ENCODE data around the gene YARS1. TPM values are rescaled to one million over a fixed set of nuclear protein-coding genes. Genes with fewer than 3 reads are reported as not detected.
A peak's percentile ranks its signal among the peaks of the same experiment; 100 is the strongest.

YARS1 gene
- total RNA-seq, 1 donor from 2014 or later: 219 TPM

DNA sequence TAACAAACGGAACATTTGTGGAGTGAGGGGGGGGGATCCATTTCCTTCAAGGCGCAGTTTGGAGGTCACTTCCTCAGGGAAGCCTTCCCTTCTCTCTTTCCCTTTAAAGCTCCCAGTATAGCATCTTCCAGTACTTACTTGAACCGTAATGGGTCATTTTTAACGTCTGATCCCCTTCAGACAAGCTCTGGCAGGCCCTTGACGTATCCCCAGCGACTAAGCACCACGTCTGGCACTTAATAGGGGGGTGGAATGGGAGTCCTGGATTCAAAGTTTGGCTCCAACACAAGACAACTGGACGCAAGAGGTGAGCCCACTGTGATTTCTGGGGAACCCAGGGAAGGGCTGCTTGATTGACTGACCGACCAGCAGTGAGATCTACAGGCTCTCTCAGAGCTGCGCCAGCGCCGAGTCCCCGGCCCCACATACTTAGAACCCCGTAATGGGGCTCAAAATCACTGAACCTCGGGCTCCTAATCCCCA, 441 bp downstream of the YARS1 start:
- peaks cover 21% of the 10 kb centered on the region for H3K4me1 Mint-ChIP-seq (ENCODE audit: low read depth, unreplicated experiment)
- FAIRE-seq: no peak

DNA sequence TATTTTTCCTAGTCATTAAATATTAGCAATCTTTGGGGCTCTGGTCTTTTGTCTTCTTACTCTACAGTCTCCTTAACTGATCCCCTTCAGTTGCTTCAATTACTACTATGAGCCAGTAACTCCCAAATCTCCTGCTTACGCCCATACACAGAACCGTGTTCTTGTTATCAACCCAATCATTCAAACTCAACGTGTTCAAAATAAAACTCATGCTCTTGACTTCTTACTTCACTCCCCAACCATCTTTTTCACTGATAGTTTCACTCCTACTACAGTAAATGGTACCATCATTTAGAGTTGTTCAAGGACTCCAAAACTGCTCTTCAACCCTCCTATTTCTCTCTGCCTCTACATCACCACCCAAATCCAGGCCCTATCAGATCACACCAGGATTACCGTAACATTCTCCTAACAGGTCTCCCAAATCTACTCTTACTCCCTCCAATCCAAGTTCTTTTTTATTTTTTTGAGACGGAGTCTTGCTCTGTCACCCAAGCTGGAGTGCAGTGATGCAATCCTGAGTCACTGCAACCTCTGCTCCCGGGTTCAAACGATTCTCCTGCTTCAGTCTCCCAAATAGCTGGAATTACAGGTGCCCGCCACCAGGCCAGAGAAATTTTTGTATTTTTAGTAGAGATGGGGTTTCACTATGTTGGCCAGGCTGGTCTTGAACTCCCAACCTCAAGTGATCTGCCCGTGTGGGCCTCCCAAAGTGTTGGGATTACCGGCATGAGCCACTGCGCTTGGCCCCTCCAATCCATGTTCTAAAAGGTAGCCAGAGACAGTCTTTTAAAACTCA, 3.0 kb downstream of the YARS1 start:
- Mint-ChIP-seq H3K9me3 (ENCODE audit: unreplicated experiment) (no peaks in the 10 kb centered on the region), H3K4me3 (ENCODE audit: unreplicated experiment) (peak overlapping the region; percentile 98)
- peak; percentile 47 for DNase-seq (ENCODE audit: low read depth)

More for the DNA sequence above, 441 bp downstream of the YARS1 start:
- Mint-ChIP-seq H3K4me3 (ENCODE audit: unreplicated experiment) (peak overlapping the region; percentile 98), H3K27ac (ENCODE audit: unreplicated experiment) (peak overlapping the region; percentile 97), H3K9me3 (ENCODE audit: unreplicated experiment) (no peaks in the 10 kb centered on the region), H3K36me3 (ENCODE audit: low read depth, unreplicated experiment) (peaks cover 17% of the 10 kb centered on the region), H3K27me3 (ENCODE audit: low read depth, unreplicated experiment) (no peaks in the 10 kb centered on the region)
- H3K9me3 ChIP-seq (ENCODE audit: insufficient read depth, low read depth, low read length): no peaks in the 10 kb centered on the region
- peaks cover 96% of the 10 kb centered on the region for H3K79me2 ChIP-seq (ENCODE audit: insufficient read depth, low read length)
- H3K4me2 ChIP-seq (ENCODE audit: low read length): peak overlapping the region; percentile 86
- peak overlapping the region; percentile 95 for H3K9ac ChIP-seq (ENCODE audit: low read length)
- peaks cover 37% of the 10 kb centered on the region for H4K20me1 ChIP-seq (ENCODE audit: insufficient read depth, low read length)
- H3K27me3 ChIP-seq (ENCODE audit: insufficient read depth, low read length): no peaks in the 10 kb centered on the region
- H3K4me3 ChIP-seq (ENCODE audit: insufficient read depth, low read depth, low read length): peak overlapping the region; percentile 95
- no peaks in the 10 kb centered on the region for H3K36me3 ChIP-seq (ENCODE audit: insufficient read depth, low read length)
- H3K27ac ChIP-seq (ENCODE audit: low read depth, low read length): peak overlapping the region; percentile 95
- peaks cover 28% of the 10 kb centered on the region for H3K4me1 ChIP-seq (ENCODE audit: insufficient read depth, low read length)
- TF ChIP-seq EZH2 (IDR thresholded peaks at IDR 0.05; ENCODE audit: insufficient read depth, low read length): no peak
- TF ChIP-seq, protein P1, sequence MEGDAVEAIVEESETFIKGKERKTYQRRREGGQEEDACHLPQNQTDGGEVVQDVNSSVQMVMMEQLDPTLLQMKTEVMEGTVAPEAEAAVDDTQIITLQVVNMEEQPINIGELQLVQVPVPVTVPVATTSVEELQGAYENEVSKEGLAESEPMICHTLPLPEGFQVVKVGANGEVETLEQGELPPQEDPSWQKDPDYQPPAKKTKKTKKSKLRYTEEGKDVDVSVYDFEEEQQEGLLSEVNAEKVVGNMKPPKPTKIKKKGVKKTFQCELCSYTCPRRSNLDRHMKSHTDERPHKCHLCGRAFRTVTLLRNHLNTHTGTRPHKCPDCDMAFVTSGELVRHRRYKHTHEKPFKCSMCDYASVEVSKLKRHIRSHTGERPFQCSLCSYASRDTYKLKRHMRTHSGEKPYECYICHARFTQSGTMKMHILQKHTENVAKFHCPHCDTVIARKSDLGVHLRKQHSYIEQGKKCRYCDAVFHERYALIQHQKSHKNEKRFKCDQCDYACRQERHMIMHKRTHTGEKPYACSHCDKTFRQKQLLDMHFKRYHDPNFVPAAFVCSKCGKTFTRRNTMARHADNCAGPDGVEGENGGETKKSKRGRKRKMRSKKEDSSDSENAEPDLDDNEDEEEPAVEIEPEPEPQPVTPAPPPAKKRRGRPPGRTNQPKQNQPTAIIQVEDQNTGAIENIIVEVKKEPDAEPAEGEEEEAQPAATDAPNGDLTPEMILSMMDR (IDR thresholded peaks at IDR 0.05; ENCODE audit: insufficient read depth, low read depth, low read length): no peak
- H2AFZ ChIP-seq (ENCODE audit: low read depth, low read length): peak overlapping the region; percentile 28
- no peak for DNase-seq (ENCODE audit: low read depth)

More for the DNA sequence above, 3.0 kb downstream of the YARS1 start:
- FAIRE-seq: no peak
- Histone ChIP-seq H3K27me3 (ENCODE audit: insufficient read depth, low read length) (no peaks in the 10 kb centered on the region), H4K20me1 (ENCODE audit: insufficient read depth, low read length) (peaks cover 54% of the 10 kb centered on the region), H3K27ac (ENCODE audit: low read depth, low read length) (peak overlapping the region; percentile 36), H3K9ac (ENCODE audit: low read length) (peak overlapping the region; percentile 33), H3K4me2 (ENCODE audit: low read length) (peak overlapping the region; percentile 86), H3K36me3 (ENCODE audit: insufficient read depth, low read length) (peaks cover 14% of the 10 kb centered on the region), H3K79me2 (ENCODE audit: insufficient read depth, low read length) (peaks cover 95% of the 10 kb centered on the region), H3K4me1 (ENCODE audit: insufficient read depth, low read length) (peaks cover 28% of the 10 kb centered on the region), H2AFZ (ENCODE audit: low read depth, low read length) (no peak overlapping the region), H3K4me3 (ENCODE audit: insufficient read depth, low read depth, low read length) (no peak overlapping the region), H3K9me3 (ENCODE audit: insufficient read depth, low read depth, low read length) (no peaks in the 10 kb centered on the region)
- H3K4me1 Mint-ChIP-seq (ENCODE audit: low read depth, unreplicated experiment): peaks cover 19% of the 10 kb centered on the region
- peaks cover 17% of the 10 kb centered on the region for H3K36me3 Mint-ChIP-seq (ENCODE audit: low read depth, unreplicated experiment)
- TF ChIP-seq, protein P1 (IDR thresholded peaks at IDR 0.05; ENCODE audit: insufficient read depth, low read depth, low read length): no peak
- TF ChIP-seq EZH2 (IDR thresholded peaks at IDR 0.05; ENCODE audit: insufficient read depth, low read length): no peak
- no peaks in the 10 kb centered on the region for H3K27me3 Mint-ChIP-seq (ENCODE audit: low read depth, unreplicated experiment)
- H3K27ac Mint-ChIP-seq (ENCODE audit: unreplicated experiment): peak overlapping the region; percentile 63

Data from astrocyte (in vitro differentiated cells and primary cell).